CD14-positive monocyte (primary cell): ENCODE data around the gene NDST1. TPM values are rescaled to one million over a fixed set of nuclear protein-coding genes. Genes with fewer than 3 reads are reported as not detected.

Experiments used
- DNase-seq, 3 donors: peaks; one replicate each; pipeline ENCODE4 v3.0.0-alpha.2; 2011 to 2022
- H2AFZ ChIP-seq: 2 replicates; pipeline ENCODE4 v1.6.0; 2012; ENCODE audit warnings: mild to moderate bottlenecking, low read depth, low read length, inconsistent platforms; ENCODE audit not compliant: insufficient read depth, poor library complexity, severe bottlenecking
- H3K27ac ChIP-seq, 2 donors: 1 replicate in 1 of 2; 2 replicates in 1 of 2; pipeline ENCODE4 v1.5.1; 2012 to 2013; ENCODE audit warnings: low read length in 2 of 2, control low read depth in 1 of 2, inconsistent platforms in 1 of 2, low read depth in 1 of 2, mild to moderate bottlenecking in 1 of 2
- H3K27me3 ChIP-seq, 2 donors: one replicate each; pipeline versions ENCODE4 v1.6.0 to v1.6.1; 2011 to 2013; ENCODE audit warnings: low read length in 2 of 2; ENCODE audit not compliant: control insufficient read depth in 2 of 2, insufficient read depth in 2 of 2
- H3K36me3 ChIP-seq, 2 donors: replicated peaks in 1 of 2; 1 replicate in 1 of 2; 2 replicates in 1 of 2; pipeline versions ENCODE4 v1.5.1 to v1.6.1; 2012 to 2013; ENCODE audit warnings: low read length in 2 of 2, control low read depth in 1 of 2, inconsistent platforms in 1 of 2, mild to moderate bottlenecking in 1 of 2; ENCODE audit not compliant: insufficient read depth in 2 of 2, control insufficient read depth in 1 of 2
- H3K4me1 ChIP-seq, 2 donors: 1 replicate in 1 of 2; 2 replicates in 1 of 2; pipeline versions ENCODE4 v1.5.1 to v1.6.1; 2012 to 2013; ENCODE audit warnings: low read length in 2 of 2, control low read depth in 1 of 2, inconsistent platforms in 1 of 2, mild to moderate bottlenecking in 1 of 2, moderate library complexity in 1 of 2; ENCODE audit not compliant: insufficient read depth in 2 of 2, control insufficient read depth in 1 of 2
- H3K4me2 ChIP-seq: replicated peaks from 2 replicates; pipeline ENCODE3; 2012; ENCODE audit warnings: low read length, moderate library complexity, mild to moderate bottlenecking; ENCODE audit not compliant: poor library complexity, severe bottlenecking; ENCODE audit errors: extremely low read depth
- H3K4me3 ChIP-seq, 3 experiments: fragments of 200-600 bp in 1 of 3; sonication (generic) in 1 of 3; replicated peaks in 1 of 3; 1 replicate in 2 of 3; 2 replicates in 1 of 3; pipeline ENCODE4 v1.5.1; 2011 to 2013; ENCODE audit warnings: low read length in 3 of 3, mild to moderate bottlenecking in 3 of 3, control low read depth in 2 of 3, low read depth in 2 of 3, inconsistent platforms in 1 of 3, moderate library complexity in 1 of 3
- H3K79me2 ChIP-seq: 2 replicates; pipeline ENCODE4 v1.6.0; 2012; ENCODE audit warnings: mild to moderate bottlenecking, control low read depth, inconsistent platforms, low read length, moderate library complexity; ENCODE audit not compliant: insufficient read depth
- H3K9ac ChIP-seq: 2 replicates; pipeline ENCODE4 v1.6.0; 2017; ENCODE audit warnings: low read length, mild to moderate bottlenecking; ENCODE audit not compliant: insufficient read depth, poor library complexity, severe bottlenecking
- H3K9me3 ChIP-seq, 2 donors: replicated peaks in 1 of 2; 1 replicate in 1 of 2; 2 replicates in 1 of 2; pipeline versions ENCODE4 v1.5.1 to v1.6.1; 2012 to 2013; ENCODE audit warnings: low read length in 2 of 2, control low read depth in 1 of 2; ENCODE audit not compliant: control insufficient read depth in 1 of 2, insufficient read depth in 1 of 2
- H4K20me1 ChIP-seq: 2 replicates; pipeline ENCODE4 v1.6.0; 2012; ENCODE audit warnings: mild to moderate bottlenecking, low read length, control low read depth, moderate library complexity; ENCODE audit not compliant: insufficient read depth
- H3K27ac Mint-ChIP-seq, 7 donors: one replicate each; pipeline ENCODE4 v1.8.0; 2020; ENCODE audit warnings: mild to moderate bottlenecking in 7 of 7, mixed read lengths in 7 of 7, moderate library complexity in 6 of 7, inconsistent platforms in 2 of 7
- H3K27me3 Mint-ChIP-seq, 3 donors: one replicate each; pipeline ENCODE4 v1.8.0; 2021 to 2022; ENCODE audit warnings: low read depth in 3 of 3, mild to moderate bottlenecking in 3 of 3, mixed read lengths in 3 of 3, moderate library complexity in 3 of 3, inconsistent platforms in 1 of 3
- H3K36me3 Mint-ChIP-seq, 2 donors: one replicate each; pipeline ENCODE4 v1.8.0; 2020; ENCODE audit warnings: mixed read lengths in 2 of 2, inconsistent platforms in 1 of 2, mild to moderate bottlenecking in 1 of 2
- H3K4me1 Mint-ChIP-seq: one replicate; pipeline ENCODE4 v1.8.0; 2020; ENCODE audit warnings: mild to moderate bottlenecking, mixed read lengths
- H3K4me3 Mint-ChIP-seq, 2 donors: one replicate each; pipeline ENCODE4 v1.8.0; 2020; ENCODE audit warnings: mild to moderate bottlenecking in 2 of 2, mixed read lengths in 2 of 2, moderate library complexity in 1 of 2
- H3K9me3 Mint-ChIP-seq, 7 donors: one replicate each; pipeline ENCODE4 v1.8.0; 2020 to 2022; ENCODE audit warnings: mixed read lengths in 7 of 7, mild to moderate bottlenecking in 6 of 7, moderate library complexity in 6 of 7, inconsistent platforms in 2 of 7
- WGBS: methylation state at CpG from one replicate; pipeline ENCODE4 v1.1.5; 2013; ENCODE audit warnings: missing lambda C conversion rate; ENCODE audit not compliant: insufficient coverage; 5-methylcytosine and 5-hydroxymethylcytosine counted together
- intact Hi-C, 2 donors: fragments of 100-400 bp; cut with micrococcal nuclease; formaldehyde crosslinking; loops; one replicate each; pipeline versions ENCODE4 v1.15.0 to v1.15.1; 2023
- polyA plus RNA-seq, 3 donors: library from polyadenylated mRNA; depleted of rRNA in 1 of 3; unstranded in 2 of 3; stranded (reverse) in 1 of 3; fragments of 300-500 nt in 2 of 3; fragments of >200 nt in 1 of 3; fragmentation: Illumina TruSeq in 2 of 3; gene quantifications; 1 replicate in 2 of 3; 2 replicates in 1 of 3; pipeline ENCODE4 v1.2.3, GENCODE V29; 2012 to 2021
- TF ChIP-seq, protein P1 (sequence below): fragments of 200-600 bp; IDR thresholded peaks from one replicate; pipeline ENCODE4 v1.8.0; 2022; ENCODE audit warnings: antibody characterized with exemption, mild to moderate bottlenecking

Gene NDST1
- polyA plus RNA-seq, 3 donors = 7.0 to 18.9 (median 7.5) TPM

GRCh38 chr5:150599917-150600511, 92.1 kb downstream of the NDST1 start:
- Histone ChIP-seq H3K9me3 (no peaks in the 10 kb centered on the region), H3K4me3 (no peak overlapping the region), H2AFZ (no peak overlapping the region), H3K27ac (no peak overlapping the region), H3K79me2 (no peaks in the 10 kb centered on the region), H3K36me3 (no peaks in the 10 kb centered on the region), H3K4me1 (no peaks in the 10 kb centered on the region), H3K4me2 (no peak overlapping the region), H3K9ac (no peak overlapping the region), H3K27me3 (no peaks in the 10 kb centered on the region), H4K20me1 (no peaks in the 10 kb centered on the region)
- Mint-ChIP-seq H3K27me3 (peaks cover 0 to 2% (median 1%) of the 10 kb centered on the region in 3 donors), H3K4me1 (peaks cover 12% of the 10 kb centered on the region), H3K9me3 (no peaks in the 10 kb centered on the region), H3K27ac (no peak overlapping the region), H3K4me3 (no peak overlapping the region), H3K36me3 (no peaks in the 10 kb centered on the region)
- TF ChIP-seq, protein P1, sequence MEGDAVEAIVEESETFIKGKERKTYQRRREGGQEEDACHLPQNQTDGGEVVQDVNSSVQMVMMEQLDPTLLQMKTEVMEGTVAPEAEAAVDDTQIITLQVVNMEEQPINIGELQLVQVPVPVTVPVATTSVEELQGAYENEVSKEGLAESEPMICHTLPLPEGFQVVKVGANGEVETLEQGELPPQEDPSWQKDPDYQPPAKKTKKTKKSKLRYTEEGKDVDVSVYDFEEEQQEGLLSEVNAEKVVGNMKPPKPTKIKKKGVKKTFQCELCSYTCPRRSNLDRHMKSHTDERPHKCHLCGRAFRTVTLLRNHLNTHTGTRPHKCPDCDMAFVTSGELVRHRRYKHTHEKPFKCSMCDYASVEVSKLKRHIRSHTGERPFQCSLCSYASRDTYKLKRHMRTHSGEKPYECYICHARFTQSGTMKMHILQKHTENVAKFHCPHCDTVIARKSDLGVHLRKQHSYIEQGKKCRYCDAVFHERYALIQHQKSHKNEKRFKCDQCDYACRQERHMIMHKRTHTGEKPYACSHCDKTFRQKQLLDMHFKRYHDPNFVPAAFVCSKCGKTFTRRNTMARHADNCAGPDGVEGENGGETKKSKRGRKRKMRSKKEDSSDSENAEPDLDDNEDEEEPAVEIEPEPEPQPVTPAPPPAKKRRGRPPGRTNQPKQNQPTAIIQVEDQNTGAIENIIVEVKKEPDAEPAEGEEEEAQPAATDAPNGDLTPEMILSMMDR = no peak
- WGBS = 80% methylated on average over 8 of the region's 11 CpGs
- no peak for DNase-seq
- intact Hi-C loops = no loop called here

DNA sequence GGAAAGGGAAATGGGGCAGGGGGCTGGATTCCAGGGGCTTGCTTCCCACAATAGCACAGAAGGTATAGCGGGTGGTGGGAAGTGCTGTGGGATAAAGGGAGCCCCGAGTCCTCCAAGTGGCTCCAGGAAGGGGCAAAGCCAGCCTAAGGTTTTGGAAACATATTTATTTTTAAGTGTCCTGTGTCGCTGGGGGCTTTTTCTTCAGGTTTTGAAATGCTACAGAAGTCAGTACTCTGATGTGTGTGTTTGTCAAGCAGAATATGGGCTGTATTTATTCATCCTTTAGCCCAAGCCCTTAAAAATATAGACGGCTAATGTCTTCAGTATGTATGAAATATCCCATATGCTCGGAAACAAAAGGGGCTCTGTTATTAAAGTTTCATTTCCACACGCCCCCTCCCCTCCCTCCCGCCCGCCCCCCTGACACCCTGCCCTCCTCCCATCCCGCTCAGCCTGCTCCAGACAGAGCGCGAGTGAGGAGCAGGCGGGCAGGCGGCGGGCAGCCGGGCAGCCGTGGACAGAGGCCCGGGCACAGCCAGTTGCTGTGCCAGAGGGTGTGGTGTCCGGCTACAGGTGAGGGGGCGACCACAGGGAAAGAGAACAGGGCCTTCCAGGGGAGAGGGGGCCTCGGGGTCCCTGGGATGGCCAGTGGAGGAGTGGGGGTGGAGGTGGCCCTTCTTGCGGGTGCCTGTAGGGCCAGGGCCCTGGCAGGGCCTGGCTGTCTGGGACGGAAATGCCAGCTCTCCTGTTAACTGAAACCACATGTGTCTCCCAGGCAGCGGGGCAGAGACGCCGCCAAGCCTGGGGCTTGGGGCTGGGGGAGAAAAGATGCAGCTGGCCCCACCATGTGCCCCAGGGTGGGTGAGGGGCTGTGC, 92.9 kb downstream of the NDST1 start:
- H3K9ac ChIP-seq = no peak overlapping the region

More for the DNA sequence above, 92.9 kb downstream of the NDST1 start:
- no peaks in the 10 kb centered on the region for H3K9me3 Mint-ChIP-seq
- Histone ChIP-seq H3K27ac (no peak overlapping the region), H3K4me1 (no peaks in the 10 kb centered on the region), H3K9me3 (no peaks in the 10 kb centered on the region), H3K4me3 (no peak overlapping the region), H3K27me3 (no peaks in the 10 kb centered on the region), H4K20me1 (no peaks in the 10 kb centered on the region), H3K36me3 (no peaks in the 10 kb centered on the region), H2AFZ (no peak overlapping the region), H3K4me2 (no peak overlapping the region), H3K79me2 (no peaks in the 10 kb centered on the region)
- H3K27me3 Mint-ChIP-seq = peaks cover 0 to 2% (median 1%) of the 10 kb centered on the region in 3 donors
- DNase-seq = no peak
- TF ChIP-seq, protein P1 = no peak
- H3K27ac Mint-ChIP-seq = no peak overlapping the region
- WGBS = 93% methylated on average over 15 of the region's 25 CpGs
- H3K4me3 Mint-ChIP-seq = no peak overlapping the region
- intact Hi-C loops = no loop called here
- H3K4me1 Mint-ChIP-seq = peaks cover 12% of the 10 kb centered on the region
- H3K36me3 Mint-ChIP-seq = no peaks in the 10 kb centered on the region
